HG03135 (cell line): ENCODE measurements around the gene MSI2.

ENCODE experiments used
- ATAC-seq: cut with Tn5 transposase; IDR thresholded peaks from one replicate; pipeline ENCODE4 v1.9.1; 2021; ENCODE audit warnings: mild to moderate bottlenecking, moderate library complexity; ENCODE audit not compliant: unreplicated experiment

Gene MSI2

GRCh38 chr17:57582881-57583756 lies 326.8 kb downstream of the MSI2 start:
- ATAC-seq: no peak

GRCh38 chr17:57584050-57584551 lies 327.8 kb downstream of the MSI2 start:
- no peak for ATAC-seq

GRCh38 chr17:57585341-57586195 lies 329.2 kb downstream of the MSI2 start:
- ATAC-seq: no peak

- no peak for ATAC-seq
Observed at GRCh38 chr17:57586196-57586740, 329.9 kb downstream of the MSI2 start.

- ATAC-seq: no peak
Observed at GRCh38 chr17:57586742-57587141, 330.4 kb downstream of the MSI2 start.

GRCh38 chr17:57587193-57587969 lies 331.1 kb downstream of the MSI2 start:
- ATAC-seq: no peak

- ATAC-seq: no peak
Observed at GRCh38 chr17:57588086-57588485, 331.8 kb downstream of the MSI2 start.

GRCh38 chr17:57589151-57590034 lies 333.1 kb downstream of the MSI2 start:
- ATAC-seq: no peak

GRCh38 chr17:57593739-57594462 lies 337.6 kb downstream of the MSI2 start:
- no peak for ATAC-seq

GRCh38 chr17:57594767-57595166 lies 338.4 kb downstream of the MSI2 start:
- no peak for ATAC-seq

GRCh38 chr17:57595426-57595825 lies 339.1 kb downstream of the MSI2 start:
- ATAC-seq: no peak

GRCh38 chr17:57595947-57596695 lies 339.8 kb downstream of the MSI2 start:
- ATAC-seq: no peak

GRCh38 chr17:57597101-57597500 lies 340.8 kb downstream of the MSI2 start:
- ATAC-seq: no peak

- ATAC-seq: no peak
Observed at GRCh38 chr17:57597531-57598453, 341.5 kb downstream of the MSI2 start.

GRCh38 chr17:57599271-57600045 lies 343.1 kb downstream of the MSI2 start:
- ATAC-seq: no peak

- ATAC-seq: no peak
Observed at GRCh38 chr17:57600074-57600473, 343.8 kb downstream of the MSI2 start.
